NCI-H128 (cell line): ENCODE results near the gene NME3.
"Not testable (repeated sequence)": the region's sequence is repeated elsewhere in the genome, so short reads cannot be mapped to it uniquely, and the experiment has no call there.

ENCODE experiments used
- DNase-seq: peaks from one replicate; lab custom pipeline; 2025; ENCODE audit not compliant: unreplicated experiment; lab: John Stamatoyannopoulos, UW

NME3 gene

GRCh38 chr16:1754204-1754603 lies 17.1 kb downstream of the NME3 start:
- no peak for DNase-seq

- no peak for DNase-seq
These were observed 18.5 kb downstream of the NME3 start for GRCh38 chr16:1752853-1753252.

DNA sequence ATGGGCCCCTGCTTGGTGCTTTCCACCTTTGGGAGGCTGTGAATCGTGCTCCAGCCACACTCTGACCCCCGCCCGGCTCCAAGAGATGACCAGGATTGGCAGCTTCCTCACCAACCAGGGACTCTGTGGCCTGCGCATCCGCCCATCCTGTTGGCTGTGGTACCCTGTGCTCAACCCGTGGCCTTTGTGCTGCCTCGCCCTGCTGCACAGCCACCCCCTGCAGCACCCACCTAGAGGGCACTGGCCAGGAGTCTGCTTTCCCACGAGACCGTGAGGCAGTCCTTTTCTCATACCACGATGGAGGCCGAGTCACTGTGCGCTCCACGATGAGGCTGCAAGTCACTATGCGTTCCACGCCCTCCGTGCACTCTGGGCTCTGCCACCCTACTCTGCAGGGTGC lies 19.4 kb downstream of the NME3 start:
- no peak for DNase-seq

DNA sequence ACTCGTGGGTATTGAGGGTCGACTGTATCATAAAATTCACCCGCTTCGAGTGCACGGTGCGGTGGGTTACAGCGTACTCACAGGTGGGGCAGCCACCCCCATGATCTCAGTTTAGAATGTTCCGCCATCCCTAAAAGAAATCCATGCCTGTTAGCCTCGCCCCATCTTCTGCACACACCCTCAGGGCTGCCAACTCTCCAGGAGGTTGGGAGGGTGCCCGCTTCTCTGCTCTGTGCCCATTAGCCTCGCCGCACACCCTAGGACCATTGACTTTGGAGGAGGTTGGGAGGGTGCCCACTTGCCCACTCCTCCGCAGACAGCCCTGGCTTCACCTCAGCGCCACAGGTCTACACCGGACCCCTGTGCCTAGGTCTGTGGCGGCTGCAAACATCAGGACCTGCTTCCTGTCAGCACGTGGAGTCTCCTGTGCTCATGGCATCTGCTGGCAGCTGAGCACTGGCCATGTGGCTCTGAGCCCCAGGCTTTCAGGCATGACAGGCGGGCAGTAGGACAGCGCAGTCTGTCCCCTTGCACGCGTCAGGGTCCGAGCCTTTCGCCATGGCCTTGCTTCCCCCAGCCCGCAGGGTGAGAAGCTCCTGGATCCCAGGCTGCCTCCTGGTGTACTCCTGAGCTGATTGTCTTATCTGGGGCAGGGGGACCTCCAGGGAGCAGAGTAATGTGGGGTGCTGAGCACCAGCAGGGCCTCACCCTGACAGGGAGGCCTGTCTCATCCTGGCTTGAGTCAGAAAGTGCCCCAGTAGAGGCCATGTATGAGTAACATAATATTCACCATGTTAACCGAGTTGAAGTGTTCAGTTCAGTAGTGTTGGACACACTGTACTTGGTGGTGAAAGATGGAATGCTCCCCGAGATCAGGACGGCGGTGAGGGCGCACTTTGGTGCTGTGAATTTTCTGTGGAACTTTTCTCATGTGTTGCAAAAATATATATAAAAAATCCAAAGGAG lies 21.9 kb downstream of the NME3 start:
- DNase-seq = no peak

DNA sequence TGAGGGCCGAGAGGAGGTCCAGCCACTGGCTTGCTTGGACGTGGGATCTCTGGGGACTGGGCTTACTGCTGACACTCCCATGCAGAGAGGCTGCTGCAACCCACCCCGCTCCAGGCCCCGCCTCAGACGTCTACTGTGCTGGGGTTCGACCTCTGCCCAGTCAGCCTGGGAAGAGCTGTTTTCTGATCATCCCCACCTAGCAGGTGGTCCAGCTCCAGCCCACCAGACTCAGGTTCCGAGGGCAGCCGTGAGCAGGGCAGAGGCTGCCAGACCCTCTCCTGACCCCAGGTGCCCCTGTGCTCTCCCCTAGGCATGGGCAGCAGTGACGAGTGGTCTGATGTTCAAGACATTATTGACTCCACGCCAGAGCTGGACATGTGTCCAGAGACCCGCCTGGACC lies 23.4 kb downstream of the NME3 start:
- DNase-seq = no peak

DNA sequence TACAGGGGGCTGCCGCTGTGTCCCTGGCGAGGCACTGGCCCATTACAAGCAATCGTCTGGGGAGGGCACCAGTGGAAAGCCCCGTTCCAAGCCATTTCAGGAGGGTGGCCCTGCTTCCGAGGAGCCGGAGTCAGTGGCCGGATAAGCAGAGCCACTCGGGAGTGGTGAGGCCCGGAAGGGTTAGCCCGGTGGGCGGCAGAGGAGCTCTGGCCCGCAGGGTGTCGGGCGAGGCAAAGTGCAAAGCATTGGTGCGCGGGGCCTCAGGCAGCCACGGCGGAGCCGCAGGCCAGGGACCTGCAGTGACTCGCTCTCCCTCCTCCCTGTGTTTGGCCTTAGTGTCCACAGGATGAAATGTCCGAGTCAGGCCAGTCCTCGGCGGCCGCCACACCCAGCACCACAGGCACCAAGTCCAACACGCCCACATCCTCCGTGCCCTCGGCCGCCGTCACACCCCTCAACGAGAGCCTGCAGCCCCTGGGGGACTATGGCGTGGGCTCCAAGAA lies 24.6 kb downstream of the NME3 start:
- no peak for DNase-seq

GRCh38 chr16:1745900-1746692 lies 25.2 kb downstream of the NME3 start:
- DNase-seq = no peak

DNA sequence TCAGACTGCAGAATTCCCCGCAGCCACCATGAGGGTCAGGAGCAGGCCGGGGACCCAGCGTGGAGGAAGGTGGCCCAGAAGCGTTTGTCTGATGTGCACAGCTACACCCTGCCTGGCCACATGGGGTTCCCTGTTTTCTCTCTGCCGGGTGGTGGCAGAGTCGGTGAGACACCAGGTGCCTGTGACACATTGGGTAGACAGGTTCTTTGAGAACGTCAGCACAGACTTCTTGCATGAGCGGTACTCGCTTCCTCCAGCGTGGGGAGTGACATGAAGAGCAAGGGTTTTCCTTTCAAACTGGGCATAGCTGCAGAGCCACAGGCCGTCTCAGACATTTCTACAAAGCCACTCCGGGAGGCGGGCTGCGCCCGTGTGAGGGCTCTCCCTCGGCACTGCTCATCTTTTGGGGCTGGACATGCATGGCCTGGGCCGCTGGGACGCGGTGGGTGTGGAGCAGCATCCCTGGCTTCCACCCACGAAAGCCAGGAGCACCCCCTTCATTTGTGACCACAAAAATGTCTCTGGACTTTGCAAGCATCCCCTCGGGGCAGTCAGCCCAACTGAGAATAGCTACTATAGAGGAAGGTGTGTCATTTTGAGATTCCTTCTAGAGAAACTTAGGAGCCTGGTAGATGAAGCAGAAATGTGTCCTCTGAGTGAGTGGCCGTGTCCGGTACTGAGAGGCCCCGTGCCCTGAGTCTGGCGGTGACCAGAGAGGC lies 26.0 kb downstream of the NME3 start:
- DNase-seq = no peak

DNA sequence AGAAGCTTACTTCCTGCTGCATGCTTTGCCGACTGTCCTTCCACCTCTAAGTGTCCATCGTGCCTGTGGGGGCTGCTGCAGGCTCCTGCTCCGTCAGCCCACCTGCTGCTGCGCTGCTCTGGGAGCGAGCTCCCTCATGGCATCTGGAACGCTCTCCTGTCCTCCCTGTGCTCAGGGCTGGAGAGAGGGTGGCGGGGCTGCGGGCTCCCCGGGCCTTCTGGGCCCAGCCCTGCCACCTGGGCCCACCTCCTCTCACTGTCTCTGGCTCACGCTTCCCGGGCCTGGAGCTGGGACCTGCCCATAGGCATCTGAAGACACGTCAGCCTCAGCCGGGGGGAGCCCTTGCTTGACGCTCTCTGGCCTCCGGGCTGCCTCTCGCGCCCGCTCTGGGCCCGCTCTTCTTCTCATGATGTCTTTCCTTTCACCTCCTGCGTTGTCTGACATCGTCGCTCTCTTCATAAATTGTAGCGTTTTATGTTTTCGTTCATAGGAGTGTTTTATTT lies 27.0 kb downstream of the NME3 start:
- no peak for DNase-seq

DNA sequence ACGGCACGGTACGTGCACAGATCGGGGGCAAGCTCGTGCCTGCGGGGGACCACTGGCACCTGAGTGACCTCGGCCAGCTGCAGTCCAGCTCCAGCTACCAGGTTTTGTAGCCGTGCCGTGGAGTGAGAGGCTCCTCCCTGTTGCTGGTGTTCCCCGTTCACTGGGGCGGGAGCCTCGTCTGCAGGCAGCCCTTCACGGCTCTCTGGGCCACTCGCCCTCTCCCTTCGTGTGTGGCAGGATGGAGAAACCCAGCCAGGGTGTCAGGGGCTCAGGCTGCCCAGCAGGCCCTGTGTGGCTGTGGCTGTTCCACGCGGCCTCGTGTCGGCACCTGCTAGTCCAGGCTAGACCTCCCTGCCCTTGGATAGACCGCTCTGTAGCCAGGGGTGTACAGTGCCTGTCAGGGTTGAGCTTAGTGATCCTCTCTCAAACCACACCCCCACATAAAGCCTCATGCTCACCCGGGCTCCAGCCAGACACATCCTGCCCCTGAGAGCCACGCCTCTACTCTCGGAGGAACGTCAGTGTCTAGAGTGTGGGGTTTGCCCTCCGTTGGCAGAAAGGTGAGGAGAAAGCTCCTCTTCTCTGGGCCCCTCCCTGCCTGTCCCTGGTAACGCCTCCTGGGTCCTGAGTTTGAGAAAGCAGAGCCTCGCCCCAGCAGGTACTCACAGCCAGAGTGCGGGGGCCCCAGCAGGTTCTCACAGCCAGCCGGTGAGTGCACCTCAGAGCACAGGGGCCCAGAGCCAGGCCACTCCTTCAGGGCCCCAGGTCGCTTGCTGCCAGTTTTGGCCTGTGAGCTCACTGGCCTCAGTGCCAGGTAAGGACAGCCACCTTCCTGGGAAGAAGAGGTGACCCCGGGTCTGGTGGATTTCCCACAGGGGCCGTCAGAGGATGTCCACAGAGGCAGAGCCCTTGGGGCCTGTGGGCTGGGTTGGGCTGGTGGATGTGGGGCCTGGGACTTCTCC lies 27.7 kb downstream of the NME3 start:
- no peak for DNase-seq

GRCh38 chr16:1741553-1742165 lies 29.7 kb downstream of the NME3 start:
- DNase-seq = no peak

- no peak for DNase-seq
These were observed 30.4 kb downstream of the NME3 start for GRCh38 chr16:1740781-1741490.

- DNase-seq = no peak
These were observed 31.1 kb downstream of the NME3 start for GRCh38 chr16:1740234-1740633.

DNA sequence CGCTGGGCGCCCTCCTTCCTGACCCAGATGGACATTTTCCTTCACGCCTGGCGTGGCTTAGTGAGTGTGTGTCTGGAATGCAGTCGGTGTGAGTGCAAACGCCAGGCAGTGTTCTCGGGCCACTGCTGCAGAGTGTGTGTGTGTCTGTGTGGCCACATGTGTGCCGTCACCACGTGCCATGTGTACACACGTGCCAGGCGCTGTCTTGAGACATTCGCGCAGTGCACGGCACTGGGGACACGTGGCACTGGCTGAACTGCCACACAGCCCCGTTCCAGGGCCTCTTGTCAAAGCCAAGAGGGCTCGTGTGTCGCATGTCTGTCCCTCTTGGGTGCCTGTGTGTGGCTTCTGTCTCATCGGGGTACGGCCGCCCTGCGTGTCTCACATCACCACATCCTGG lies 36.5 kb downstream of the NME3 start:
- no peak for DNase-seq

GRCh38 chr16:1734123-1734522 lies 37.2 kb downstream of the NME3 start:
- no peak for DNase-seq

DNA sequence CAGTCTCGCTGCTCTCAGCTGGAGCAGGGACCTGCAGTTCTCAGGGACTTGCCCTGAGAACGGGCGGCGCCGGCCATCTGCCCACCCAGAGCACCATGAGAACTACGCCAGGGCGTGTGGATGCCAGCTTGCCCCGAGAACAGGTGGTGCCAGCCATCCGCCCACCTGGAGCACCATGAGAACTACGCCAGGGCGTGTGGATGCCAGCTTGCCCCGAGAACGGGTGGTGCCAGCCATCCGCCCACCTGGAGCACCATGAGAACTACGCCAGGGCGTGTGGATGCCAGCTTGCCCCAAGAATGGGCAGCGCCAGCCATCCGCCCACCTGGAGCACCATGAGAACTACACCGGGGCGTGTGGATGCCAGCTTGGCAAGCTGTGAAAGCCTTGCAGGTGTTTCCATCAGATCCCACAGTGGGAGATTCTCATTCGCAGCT lies 38.8 kb downstream of the NME3 start:
- DNase-seq = not testable (repeated sequence)

GRCh38 chr16:1732071-1732470 lies 39.3 kb downstream of the NME3 start:
- DNase-seq = no peak

DNA sequence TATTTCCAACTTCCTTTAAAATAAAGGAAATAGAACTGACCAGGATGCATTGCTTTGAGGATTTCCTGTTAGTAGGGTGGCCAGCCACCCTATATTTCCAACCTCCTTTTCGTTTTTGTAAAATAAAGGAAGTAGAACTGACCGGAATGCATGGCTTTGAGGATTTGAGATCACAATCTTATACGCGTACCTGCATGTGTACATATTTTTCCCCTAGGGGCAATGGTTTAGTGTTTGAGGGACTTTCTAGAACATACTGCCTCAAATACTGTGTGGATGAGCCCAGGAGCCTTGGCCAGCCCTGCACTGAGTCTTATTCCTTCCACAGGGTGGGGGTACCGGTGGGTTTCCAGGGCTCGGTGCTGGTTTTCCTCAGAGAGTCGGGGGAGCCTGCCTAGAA lies 39.7 kb downstream of the NME3 start:
- no peak for DNase-seq

DNA sequence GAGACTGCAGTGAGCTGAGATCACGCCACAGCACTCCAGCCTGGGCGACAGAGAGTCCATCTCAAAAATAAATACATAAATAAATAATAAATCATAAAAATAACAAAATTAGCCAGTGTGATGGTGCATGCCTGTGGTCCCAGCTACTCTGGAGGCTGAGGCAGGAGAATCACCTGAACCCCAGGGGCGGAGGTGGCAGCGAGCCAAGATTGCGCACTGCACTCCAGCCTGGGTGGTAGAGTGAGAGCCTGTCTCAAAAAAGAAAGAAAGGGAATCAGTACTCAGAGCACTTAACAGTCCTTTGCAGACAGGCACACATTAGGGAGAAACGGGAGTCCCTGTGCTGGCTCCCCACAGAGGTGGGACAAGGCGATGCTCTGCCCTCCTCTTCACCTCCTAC lies 40.3 kb downstream of the NME3 start:
- DNase-seq = no peak
